Astrocyte (in vitro differentiated cells and primary cell): ENCODE data around the gene SUPT3H. TPM values are rescaled to one million over a fixed set of nuclear protein-coding genes. Genes with fewer than 3 reads are reported as not detected.
"Not testable (repeated sequence)": the region's sequence is repeated elsewhere in the genome, so short reads cannot be mapped to it uniquely, and the experiment has no call there.

Experiments used
- DNase-seq: peaks from one replicate; pipeline ENCODE4 v3.0.0-alpha.2; 2010; ENCODE audit warnings: low read depth
- FAIRE-seq: peaks from 2 replicates; lab custom pipeline; 2011; peaks lifted over from hg19 to GRCh38; lab: Jason Lieb, UNC
- H2AFZ ChIP-seq: 2 replicates; pipeline ENCODE4 v1.6.0; 2012; ENCODE audit warnings: low read depth, low read length, inconsistent platforms
- H3K27ac ChIP-seq: 2 replicates; pipeline ENCODE4 v1.5.1; 2011; ENCODE audit warnings: low read depth, low read length, inconsistent platforms
- H3K27me3 ChIP-seq: 2 replicates; pipeline ENCODE4 v1.6.0; 2011; ENCODE audit warnings: low read length, inconsistent platforms; ENCODE audit not compliant: insufficient read depth
- H3K36me3 ChIP-seq: 2 replicates; pipeline ENCODE4 v1.5.1; 2011; ENCODE audit warnings: low read length, inconsistent platforms; ENCODE audit not compliant: insufficient read depth
- H3K4me1 ChIP-seq: 2 replicates; pipeline ENCODE4 v1.5.1; 2011; ENCODE audit warnings: low read length, inconsistent platforms; ENCODE audit not compliant: insufficient read depth
- H3K4me2 ChIP-seq: 2 replicates; pipeline ENCODE4 v1.6.0; 2012; ENCODE audit warnings: low read length, inconsistent platforms
- H3K4me3 ChIP-seq: 2 replicates; pipeline ENCODE4 v1.5.1; 2011; ENCODE audit warnings: low read depth, mild to moderate bottlenecking, low read length, inconsistent platforms; ENCODE audit not compliant: insufficient read depth
- H3K79me2 ChIP-seq: 2 replicates; pipeline ENCODE4 v1.6.0; 2012; ENCODE audit warnings: mild to moderate bottlenecking, low read length, inconsistent platforms; ENCODE audit not compliant: insufficient read depth
- H3K9ac ChIP-seq: 2 replicates; pipeline ENCODE4 v1.6.0; 2012; ENCODE audit warnings: mild to moderate bottlenecking, low read length, inconsistent platforms
- H3K9me3 ChIP-seq: 2 replicates; pipeline ENCODE4 v1.5.1; 2012; ENCODE audit warnings: low read depth, mild to moderate bottlenecking, low read length, inconsistent platforms; ENCODE audit not compliant: insufficient read depth
- H4K20me1 ChIP-seq: 2 replicates; pipeline ENCODE4 v1.6.0; 2012; ENCODE audit warnings: low read length, inconsistent platforms; ENCODE audit not compliant: insufficient read depth
- H3K27ac Mint-ChIP-seq: one replicate; pipeline ENCODE4 v1.8.0; 2021; ENCODE audit warnings: mild to moderate bottlenecking, mixed read lengths; ENCODE audit not compliant: unreplicated experiment
- H3K27me3 Mint-ChIP-seq: one replicate; pipeline ENCODE4 v1.8.0; 2021; ENCODE audit warnings: low read depth, mixed read lengths; ENCODE audit not compliant: unreplicated experiment
- H3K36me3 Mint-ChIP-seq: one replicate; pipeline ENCODE4 v1.8.0; 2021; ENCODE audit warnings: low read depth, mixed read lengths; ENCODE audit not compliant: unreplicated experiment
- H3K4me1 Mint-ChIP-seq: one replicate; pipeline ENCODE4 v1.8.0; 2021; ENCODE audit warnings: low read depth, mixed read lengths; ENCODE audit not compliant: unreplicated experiment
- H3K4me3 Mint-ChIP-seq: one replicate; pipeline ENCODE4 v1.8.0; 2021; ENCODE audit warnings: mild to moderate bottlenecking, moderate library complexity, mixed read lengths; ENCODE audit not compliant: unreplicated experiment
- H3K9me3 Mint-ChIP-seq: one replicate; pipeline ENCODE4 v1.8.0; 2021; ENCODE audit warnings: mild to moderate bottlenecking, mixed read lengths; ENCODE audit not compliant: unreplicated experiment
- EZH2 ChIP-seq: IDR thresholded peaks from 2 replicates; pipeline ENCODE4 v1.6.1; 2012; ENCODE audit warnings: mild to moderate bottlenecking, low read length, inconsistent platforms; ENCODE audit not compliant: insufficient read depth
- total RNA-seq: library from RNA; stranded (reverse); gene quantifications from 2 replicates; pipeline ENCODE4 v1.2.1, GENCODE V29; 2021
- TF ChIP-seq, protein P1 (sequence below): IDR thresholded peaks from 2 replicates; pipeline ENCODE4 v1.5.1; 2011; ENCODE audit warnings: low read depth, mild to moderate bottlenecking, inconsistent platforms, low read length, moderate library complexity; ENCODE audit not compliant: insufficient read depth

The SUPT3H gene
- total RNA-seq, 1 donor from 2014 or later: 12.4 TPM

DNA sequence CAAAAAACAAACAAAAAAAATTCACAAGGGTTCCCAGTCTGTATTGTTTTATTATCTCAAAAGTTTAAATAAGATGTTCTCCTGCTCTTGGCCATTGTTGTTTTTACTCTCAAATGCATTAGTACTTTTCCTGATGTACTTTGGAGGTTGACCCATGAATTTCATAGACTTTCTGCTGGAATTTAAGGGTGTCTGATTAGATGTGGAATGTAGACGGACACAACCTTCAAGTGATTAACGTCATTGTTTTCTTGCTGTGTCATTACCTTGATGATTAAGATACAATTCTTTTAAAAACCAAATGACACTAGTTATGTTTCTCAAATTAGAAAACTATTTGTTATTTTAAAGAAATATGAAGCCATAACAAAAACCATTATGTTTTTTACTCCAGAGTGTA lies 471.0 kb downstream of the SUPT3H start:
- peaks cover 5% of the 10 kb centered on the region for H3K36me3 Mint-ChIP-seq
- peaks cover 3% of the 10 kb centered on the region for H3K9me3 Mint-ChIP-seq

DNA sequence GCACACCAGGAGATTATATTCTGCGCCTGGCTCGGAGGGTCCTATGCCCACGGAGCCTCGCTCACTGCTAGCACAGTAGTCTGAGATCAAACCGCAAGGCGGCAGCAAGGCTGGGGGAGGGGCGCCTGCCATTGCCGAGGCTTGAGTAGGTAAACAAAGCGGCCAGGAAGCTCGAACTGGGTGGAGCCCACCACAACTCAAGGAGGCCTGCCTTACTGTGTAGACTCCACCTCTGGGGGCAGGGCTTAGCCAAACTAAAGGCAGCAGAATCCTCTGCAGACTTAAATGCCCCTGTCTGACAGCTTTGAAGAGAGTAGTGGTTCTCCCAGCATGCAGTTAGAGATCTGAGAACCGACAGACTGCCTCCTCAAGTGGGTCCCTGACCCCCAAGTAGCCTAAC lies 477.4 kb downstream of the SUPT3H start:
- FAIRE-seq, H3K9ac ChIP-seq, H3K4me2 ChIP-seq, H3K27me3 Mint-ChIP-seq, H3K9me3 Mint-ChIP-seq, DNase-seq, H4K20me1 ChIP-seq, H3K4me3 ChIP-seq, H3K27me3 ChIP-seq, H2AFZ ChIP-seq, H3K27ac ChIP-seq, H3K36me3 ChIP-seq, H3K79me2 ChIP-seq, H3K4me3 Mint-ChIP-seq, H3K4me1 ChIP-seq, H3K27ac Mint-ChIP-seq, H3K9me3 ChIP-seq: not testable (repeated sequence)
- peaks cover 13% of the 10 kb centered on the region for H3K36me3 Mint-ChIP-seq
- peaks cover 11% of the 10 kb centered on the region for H3K4me1 Mint-ChIP-seq

More for the DNA sequence above, 471.0 kb downstream of the SUPT3H start:
- Mint-ChIP-seq H3K4me1 (no peaks in the 10 kb centered on the region), H3K27ac (no peak overlapping the region), H3K4me3 (no peak overlapping the region), H3K27me3 (no peaks in the 10 kb centered on the region)
- H3K79me2 ChIP-seq: no peaks in the 10 kb centered on the region
- no peak for TF ChIP-seq EZH2
- TF ChIP-seq, protein P1, sequence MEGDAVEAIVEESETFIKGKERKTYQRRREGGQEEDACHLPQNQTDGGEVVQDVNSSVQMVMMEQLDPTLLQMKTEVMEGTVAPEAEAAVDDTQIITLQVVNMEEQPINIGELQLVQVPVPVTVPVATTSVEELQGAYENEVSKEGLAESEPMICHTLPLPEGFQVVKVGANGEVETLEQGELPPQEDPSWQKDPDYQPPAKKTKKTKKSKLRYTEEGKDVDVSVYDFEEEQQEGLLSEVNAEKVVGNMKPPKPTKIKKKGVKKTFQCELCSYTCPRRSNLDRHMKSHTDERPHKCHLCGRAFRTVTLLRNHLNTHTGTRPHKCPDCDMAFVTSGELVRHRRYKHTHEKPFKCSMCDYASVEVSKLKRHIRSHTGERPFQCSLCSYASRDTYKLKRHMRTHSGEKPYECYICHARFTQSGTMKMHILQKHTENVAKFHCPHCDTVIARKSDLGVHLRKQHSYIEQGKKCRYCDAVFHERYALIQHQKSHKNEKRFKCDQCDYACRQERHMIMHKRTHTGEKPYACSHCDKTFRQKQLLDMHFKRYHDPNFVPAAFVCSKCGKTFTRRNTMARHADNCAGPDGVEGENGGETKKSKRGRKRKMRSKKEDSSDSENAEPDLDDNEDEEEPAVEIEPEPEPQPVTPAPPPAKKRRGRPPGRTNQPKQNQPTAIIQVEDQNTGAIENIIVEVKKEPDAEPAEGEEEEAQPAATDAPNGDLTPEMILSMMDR: no peak
- no peaks in the 10 kb centered on the region for H3K9me3 ChIP-seq
- FAIRE-seq (no peak), DNase-seq (peak; percentile 48)
- H3K4me1 ChIP-seq: no peaks in the 10 kb centered on the region
- no peaks in the 10 kb centered on the region for H3K27me3 ChIP-seq
- no peak overlapping the region for H3K4me2 ChIP-seq
- H3K4me3 ChIP-seq: no peak overlapping the region
- H4K20me1 ChIP-seq: no peaks in the 10 kb centered on the region
- no peak overlapping the region for H3K9ac ChIP-seq
- no peak overlapping the region for H3K27ac ChIP-seq
- no peaks in the 10 kb centered on the region for H3K36me3 ChIP-seq
- H2AFZ ChIP-seq: no peak overlapping the region

DNA sequence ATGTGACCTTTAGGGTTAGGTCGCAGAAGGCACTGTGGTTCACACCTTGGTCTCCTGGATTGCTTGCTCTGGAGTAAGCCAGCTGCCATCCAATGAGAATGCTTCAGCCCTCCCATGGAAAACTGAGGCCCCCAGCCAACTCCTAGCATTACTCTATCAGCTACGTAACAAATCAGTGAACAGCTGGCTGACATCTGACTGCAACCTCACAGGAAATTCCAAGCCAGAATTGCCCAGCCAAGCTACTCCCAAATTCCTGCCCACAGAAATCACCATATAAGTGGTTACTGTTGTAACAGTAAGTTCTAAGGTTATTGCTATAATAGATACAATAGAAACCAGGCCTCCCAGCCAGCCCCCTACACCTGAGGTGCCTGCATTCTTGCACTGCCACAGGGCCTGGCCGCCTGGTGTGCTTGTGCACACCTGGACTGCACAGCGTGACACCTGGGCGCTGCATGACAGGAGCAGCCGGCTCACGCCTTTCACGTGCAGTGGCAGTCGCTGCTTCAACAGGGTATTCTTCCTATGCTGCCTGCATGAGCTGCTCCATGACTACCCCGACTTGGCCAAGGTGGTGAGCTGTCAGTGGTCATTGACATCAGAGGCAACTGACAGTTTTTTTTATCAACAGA lies 479.3 kb downstream of the SUPT3H start:
- Histone ChIP-seq H3K4me3 (no peak overlapping the region), H3K27ac (no peak overlapping the region), H3K27me3 (no peaks in the 10 kb centered on the region), H3K9me3 (no peaks in the 10 kb centered on the region), H4K20me1 (no peaks in the 10 kb centered on the region), H2AFZ (no peak overlapping the region), H3K9ac (no peak overlapping the region), H3K4me2 (no peak overlapping the region), H3K4me1 (peaks cover 4% of the 10 kb centered on the region), H3K36me3 (no peaks in the 10 kb centered on the region), H3K79me2 (no peaks in the 10 kb centered on the region)
- Mint-ChIP-seq H3K27ac (peak overlapping the region; percentile 88), H3K36me3 (peaks cover 9% of the 10 kb centered on the region), H3K4me3 (no peak overlapping the region), H3K27me3 (no peaks in the 10 kb centered on the region), H3K4me1 (peaks cover 11% of the 10 kb centered on the region), H3K9me3 (peaks cover 7% of the 10 kb centered on the region)
- FAIRE-seq (no peak), DNase-seq (peak; percentile 87)
- no peak for TF ChIP-seq EZH2
- TF ChIP-seq, protein P1: no peak
